Prostate gland (tissue), 2 donors: ENCODE data around the gene TEX35.

ENCODE experiments used
- CTCF ChIP-seq, 4 experiments: fragments of 200-600 bp in 2 of 4; fragments of 450-650 bp in 2 of 4; sonication (generic) in 2 of 4; IDR thresholded peaks; 1 replicate in 3 of 4; 2 replicates in 1 of 4; pipeline ENCODE4 v1.5.1; 2016 to 2019; ENCODE audit warnings: antibody characterized with exemption in 4 of 4, mild to moderate bottlenecking in 2 of 4, moderate library complexity in 2 of 4
- POLR2A ChIP-seq: fragments of 450-650 bp; IDR thresholded peaks from one replicate; pipeline ENCODE4 v1.6.1; 2016; ENCODE audit warnings: antibody characterized with exemption, mild to moderate bottlenecking

- TF ChIP-seq CTCF (IDR thresholded peaks at IDR 0.05) (no peak), POLR2A (no peak)
These were observed 39.0 kb downstream of the TEX35 start for GRCh38 chr1:178551940-178552339.
